Measurements from ENCODE around the gene RAB21. TPM values are rescaled to one million over a fixed set of nuclear protein-coding genes. Genes with fewer than 3 reads are reported as not detected.
"Not testable (repeated sequence)": the region's sequence is repeated elsewhere in the genome, so short reads cannot be mapped to it uniquely, and the experiment has no call there.

RAB21 gene
- polyA plus RNA-seq, 12 donors, result 16.4 to 58.5 (median 49.2) TPM

- DNase-seq, result no peak
Measured at GRCh38 chr12:71791473-71792150, 36.9 kb downstream of the RAB21 start.

- no peak for DNase-seq
Measured at GRCh38 chr12:71792599-71792998, 37.9 kb downstream of the RAB21 start.

- DNase-seq, result no peak
Measured at GRCh38 chr12:71795901-71796300, 41.2 kb downstream of the RAB21 start.

GRCh38 chr12:71797531-71797930, 42.9 kb downstream of the RAB21 start:
- peak; percentile 8 for DNase-seq

- no peak for DNase-seq
Measured at GRCh38 chr12:71799106-71799505, 44.4 kb downstream of the RAB21 start.

- no peak for DNase-seq
Measured at GRCh38 chr12:71800177-71800576, 45.5 kb downstream of the RAB21 start.

GRCh38 chr12:71804505-71804904, 49.8 kb downstream of the RAB21 start:
- DNase-seq, result no peak

- no peak for DNase-seq
Measured at GRCh38 chr12:71810921-71811320, 56.3 kb downstream of the RAB21 start.

GRCh38 chr12:71815242-71815641, 60.6 kb downstream of the RAB21 start:
- DNase-seq, result not testable (repeated sequence)

- DNase-seq, result not testable (repeated sequence)
Measured at GRCh38 chr12:71822088-71822487, 67.4 kb downstream of the RAB21 start.

GRCh38 chr12:71828813-71829212, 74.2 kb downstream of the RAB21 start:
- DNase-seq, result no peak

- no peak for DNase-seq
Measured at GRCh38 chr12:71837356-71837755, 82.7 kb downstream of the RAB21 start.

- no peak for DNase-seq
Measured at GRCh38 chr12:71838231-71838630, 83.6 kb downstream of the RAB21 start.

GRCh38 chr12:71838676-71839075, 84.0 kb downstream of the RAB21 start:
- DNase-seq, result no peak

GRCh38 chr12:71840231-71840847, 85.7 kb downstream of the RAB21 start:
- DNase-seq, result no peak

- DNase-seq, result no peak
Measured at GRCh38 chr12:71846322-71846940, 91.8 kb downstream of the RAB21 start.

- no peak for DNase-seq
Measured at GRCh38 chr12:71848212-71848611, 93.5 kb downstream of the RAB21 start.

GRCh38 chr12:71849109-71849851, 94.6 kb downstream of the RAB21 start:
- DNase-seq, result no peak

Measured in muscle of arm (tissue), 12 donors.